Vagina (tissue), 2 donors: ENCODE results near the gene ADAM23.

ENCODE experiments used
- POLR2A ChIP-seq, 2 donors: fragments of 450-650 bp; IDR thresholded peaks; one replicate each; pipeline ENCODE4 v1.6.1; 2017; ENCODE audit warnings: antibody characterized with exemption in 2 of 2, mild to moderate bottlenecking in 2 of 2, moderate library complexity in 2 of 2
- TF ChIP-seq, protein P1 (sequence below), 3 experiments: fragments of 450-650 bp in 2 of 3; fragments of 200-600 bp in 1 of 3; sonication (generic) in 1 of 3; IDR thresholded peaks; one replicate each; pipeline ENCODE4 v1.5.1; 2017 to 2019; ENCODE audit warnings: antibody characterized with exemption in 3 of 3, mild to moderate bottlenecking in 2 of 3, moderate library complexity in 2 of 3

- TF ChIP-seq, protein P1, sequence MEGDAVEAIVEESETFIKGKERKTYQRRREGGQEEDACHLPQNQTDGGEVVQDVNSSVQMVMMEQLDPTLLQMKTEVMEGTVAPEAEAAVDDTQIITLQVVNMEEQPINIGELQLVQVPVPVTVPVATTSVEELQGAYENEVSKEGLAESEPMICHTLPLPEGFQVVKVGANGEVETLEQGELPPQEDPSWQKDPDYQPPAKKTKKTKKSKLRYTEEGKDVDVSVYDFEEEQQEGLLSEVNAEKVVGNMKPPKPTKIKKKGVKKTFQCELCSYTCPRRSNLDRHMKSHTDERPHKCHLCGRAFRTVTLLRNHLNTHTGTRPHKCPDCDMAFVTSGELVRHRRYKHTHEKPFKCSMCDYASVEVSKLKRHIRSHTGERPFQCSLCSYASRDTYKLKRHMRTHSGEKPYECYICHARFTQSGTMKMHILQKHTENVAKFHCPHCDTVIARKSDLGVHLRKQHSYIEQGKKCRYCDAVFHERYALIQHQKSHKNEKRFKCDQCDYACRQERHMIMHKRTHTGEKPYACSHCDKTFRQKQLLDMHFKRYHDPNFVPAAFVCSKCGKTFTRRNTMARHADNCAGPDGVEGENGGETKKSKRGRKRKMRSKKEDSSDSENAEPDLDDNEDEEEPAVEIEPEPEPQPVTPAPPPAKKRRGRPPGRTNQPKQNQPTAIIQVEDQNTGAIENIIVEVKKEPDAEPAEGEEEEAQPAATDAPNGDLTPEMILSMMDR (IDR thresholded peaks at IDR 0.05): no peak
- TF ChIP-seq POLR2A (IDR thresholded peaks at IDR 0.05): no peak
Measured at GRCh38 chr2:206584323-206585116, 141.2 kb downstream of the ADAM23 start.
